CD4-positive, CD25-positive, alpha-beta regulatory T cell (primary cell): ENCODE data around the gene CDK5. TPM values are rescaled to one million over a fixed set of nuclear protein-coding genes. Genes with fewer than 3 reads are reported as not detected.

Experiments used
- ATAC-seq, 2 donors: fragments of 150-1000 bp; cut with Tn5 transposase; one replicate each; pipeline ENCODE4 v1.10.0; 2021; ENCODE audit warnings: low read depth in 2 of 2, moderate number of reproducible peaks in 2 of 2, moderate library complexity in 1 of 2
- DNase-seq, 3 donors: peaks; one replicate each; pipeline versions ENCODE4 v3.0.0 to v3.0.0-alpha.2; 2012 to 2022; ENCODE audit warnings: mixed read lengths in 1 of 3
- H3K27ac ChIP-seq: one replicate; pipeline ENCODE4 v1.7.0; 2013; ENCODE audit warnings: mild to moderate bottlenecking, low read length; ENCODE audit not compliant: insufficient read depth, poor library complexity, severe bottlenecking
- H3K27me3 ChIP-seq: one replicate; pipeline ENCODE4 v1.7.0; 2013; ENCODE audit warnings: low read length; ENCODE audit not compliant: control insufficient read depth, insufficient read depth
- H3K36me3 ChIP-seq: one replicate; pipeline ENCODE4 v1.7.0; 2013; ENCODE audit warnings: mild to moderate bottlenecking, low read length, moderate library complexity; ENCODE audit not compliant: control insufficient read depth, insufficient read depth
- H3K4me1 ChIP-seq: 2 replicates; pipeline ENCODE4 v1.7.0; 2013; ENCODE audit warnings: mild to moderate bottlenecking, low read length; ENCODE audit not compliant: insufficient read depth, control insufficient read depth, poor library complexity, severe bottlenecking
- H3K4me3 ChIP-seq: one replicate; pipeline ENCODE4 v1.7.0; 2013; ENCODE audit warnings: low read depth, mild to moderate bottlenecking, low read length, moderate library complexity
- H3K9me3 ChIP-seq, 2 experiments: 1 replicate in 1 of 2; 2 replicates in 1 of 2; pipeline ENCODE4 v1.7.0; 2013; ENCODE audit warnings: low read length in 2 of 2, mild to moderate bottlenecking in 1 of 2, moderate library complexity in 1 of 2; ENCODE audit not compliant: control insufficient read depth in 2 of 2
- H3K27ac Mint-ChIP-seq, 3 donors: one replicate each; pipeline ENCODE4 v1.8.0; 2020 to 2022; ENCODE audit warnings: mild to moderate bottlenecking in 3 of 3, mixed read lengths in 3 of 3, moderate library complexity in 2 of 3
- H3K27me3 Mint-ChIP-seq: one replicate; pipeline ENCODE4 v1.8.0; 2022; ENCODE audit warnings: mild to moderate bottlenecking, mixed read lengths
- H3K36me3 Mint-ChIP-seq: one replicate; pipeline ENCODE4 v1.8.0; 2020; ENCODE audit warnings: mixed read lengths
- H3K4me1 Mint-ChIP-seq, 4 donors: one replicate each; pipeline ENCODE4 v1.8.0; 2020 to 2022; ENCODE audit warnings: mixed read lengths in 4 of 4, mild to moderate bottlenecking in 1 of 4
- H3K4me3 Mint-ChIP-seq, 4 donors: one replicate each; pipeline ENCODE4 v1.8.0; 2020 to 2022; ENCODE audit warnings: mild to moderate bottlenecking in 4 of 4, mixed read lengths in 4 of 4, moderate library complexity in 3 of 4
- H3K9me3 Mint-ChIP-seq, 7 donors: one replicate each; pipeline ENCODE4 v1.8.0; 2020 to 2022; ENCODE audit warnings: mixed read lengths in 7 of 7, mild to moderate bottlenecking in 3 of 7, moderate library complexity in 2 of 7
- polyA plus RNA-seq, 4 donors: library from polyadenylated mRNA; unstranded; fragments of 300-500 nt; fragmentation: Illumina TruSeq; gene quantifications; one replicate each; pipeline ENCODE4 v1.2.3, GENCODE V29; 2021
- total RNA-seq: library from RNA; stranded (reverse); gene quantifications from one replicate; pipeline ENCODE4 v1.2.3, GENCODE V29; 2022

CDK5 gene
- total and polyA plus RNA-seq, 5 donors from 2014 or later: 7.6 to 20.7 (median 16.1) TPM

DNA sequence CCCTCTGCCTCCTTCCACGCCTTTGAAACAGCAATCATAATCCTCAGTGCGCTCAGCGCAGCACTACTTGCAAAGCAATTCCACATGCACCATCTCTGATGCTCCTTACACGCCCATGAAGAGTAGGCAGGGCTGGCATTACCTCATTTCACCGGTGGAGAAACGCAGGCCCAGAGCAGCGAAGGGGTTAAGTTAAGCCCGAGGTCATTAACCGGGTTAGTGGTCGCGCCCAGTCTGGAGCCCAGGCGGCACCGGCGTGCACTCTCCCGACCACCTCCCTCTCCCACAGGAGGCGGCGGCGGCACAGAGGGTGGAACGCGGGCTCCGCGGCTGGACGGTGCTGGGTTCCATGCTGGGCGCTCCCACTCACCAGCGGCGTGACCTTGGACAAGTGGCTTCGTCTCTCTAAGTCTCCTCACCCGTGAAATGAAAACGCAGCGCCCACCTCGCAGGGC, 22.4 kb upstream of the CDK5 start:
- peak in 1 of 3 donors; percentile 30 for DNase-seq
- H3K36me3 Mint-ChIP-seq: no peaks in the 10 kb centered on the region

DNA sequence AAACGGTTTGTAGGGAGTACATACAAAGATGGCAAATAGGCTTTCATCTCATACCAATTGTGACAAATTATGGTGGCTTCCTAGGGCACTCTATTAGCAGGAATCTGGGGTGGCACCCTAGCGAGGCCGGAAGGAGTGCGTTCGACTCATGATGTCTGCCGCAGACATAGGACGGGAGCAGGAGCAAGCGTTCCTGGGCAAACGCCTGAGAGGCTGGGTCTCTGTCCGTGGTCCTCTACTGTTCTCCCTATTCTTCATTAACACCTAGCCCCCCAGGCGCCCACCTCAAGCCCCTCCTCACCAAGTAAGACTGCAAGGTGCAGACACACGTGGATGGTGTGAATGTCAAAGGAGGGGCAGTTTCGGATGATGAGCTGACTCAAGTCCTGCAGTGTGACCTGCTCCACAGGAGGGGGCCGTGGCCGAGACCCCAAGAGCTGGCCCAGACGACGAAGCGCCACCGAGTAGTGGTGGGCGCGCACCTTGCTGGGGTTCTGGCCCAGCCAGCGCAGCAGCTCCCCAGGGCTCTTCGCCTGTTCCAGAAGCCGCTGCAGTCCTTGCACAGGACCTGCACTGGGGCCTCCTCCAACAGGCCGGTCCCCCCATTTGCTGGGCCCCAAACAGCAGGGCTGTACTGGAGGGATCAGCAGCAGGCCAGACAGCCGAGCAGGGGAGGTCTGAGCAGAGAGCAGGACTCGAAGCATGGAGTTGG, 21.7 kb upstream of the CDK5 start:
- peak overlapping the region; percentile 49 for H3K27ac ChIP-seq
- no peak for ATAC-seq
- peaks cover 43% of the 10 kb centered on the region for H3K4me1 ChIP-seq
- no peak for DNase-seq
- H3K27me3 ChIP-seq: peaks cover 3% of the 10 kb centered on the region
- Mint-ChIP-seq H3K9me3 (no peaks in the 10 kb centered on the region), H3K27ac (peak overlapping the region; percentile 79 to 85 (median 81)), H3K27me3 (no peaks in the 10 kb centered on the region), H3K4me1 (peaks cover 0 to 41% (median 13%) of the 10 kb centered on the region in 4 donors), H3K36me3 (no peaks in the 10 kb centered on the region), H3K4me3 (peak overlapping the region; percentile 70 to 88 (median 85))
- H3K9me3 ChIP-seq: no peaks in the 10 kb centered on the region
- H3K36me3 ChIP-seq: peaks cover 14% of the 10 kb centered on the region
- peak overlapping the region; percentile 77 for H3K4me3 ChIP-seq

More for the DNA sequence above, 22.4 kb upstream of the CDK5 start:
- Histone ChIP-seq H3K4me3 (peak overlapping the region; percentile 77), H3K9me3 (no peaks in the 10 kb centered on the region), H3K4me1 (peaks cover 43% of the 10 kb centered on the region), H3K27ac (peak overlapping the region; percentile 85), H3K36me3 (peaks cover 7% of the 10 kb centered on the region), H3K27me3 (peaks cover 7% of the 10 kb centered on the region)
- peak; percentile 0 to 3 for ATAC-seq
- peaks cover 4% of the 10 kb centered on the region for H3K27me3 Mint-ChIP-seq
- peaks cover 4 to 47% (median 17%) of the 10 kb centered on the region in 4 donors for H3K4me1 Mint-ChIP-seq
- H3K27ac Mint-ChIP-seq: peak overlapping the region; percentile 56 to 95 (median 85)
- peak overlapping the region; percentile 70 to 97 (median 88) for H3K4me3 Mint-ChIP-seq
- peaks cover 0 to 2% (median 0%) of the 10 kb centered on the region in 7 donors for H3K9me3 Mint-ChIP-seq

DNA sequence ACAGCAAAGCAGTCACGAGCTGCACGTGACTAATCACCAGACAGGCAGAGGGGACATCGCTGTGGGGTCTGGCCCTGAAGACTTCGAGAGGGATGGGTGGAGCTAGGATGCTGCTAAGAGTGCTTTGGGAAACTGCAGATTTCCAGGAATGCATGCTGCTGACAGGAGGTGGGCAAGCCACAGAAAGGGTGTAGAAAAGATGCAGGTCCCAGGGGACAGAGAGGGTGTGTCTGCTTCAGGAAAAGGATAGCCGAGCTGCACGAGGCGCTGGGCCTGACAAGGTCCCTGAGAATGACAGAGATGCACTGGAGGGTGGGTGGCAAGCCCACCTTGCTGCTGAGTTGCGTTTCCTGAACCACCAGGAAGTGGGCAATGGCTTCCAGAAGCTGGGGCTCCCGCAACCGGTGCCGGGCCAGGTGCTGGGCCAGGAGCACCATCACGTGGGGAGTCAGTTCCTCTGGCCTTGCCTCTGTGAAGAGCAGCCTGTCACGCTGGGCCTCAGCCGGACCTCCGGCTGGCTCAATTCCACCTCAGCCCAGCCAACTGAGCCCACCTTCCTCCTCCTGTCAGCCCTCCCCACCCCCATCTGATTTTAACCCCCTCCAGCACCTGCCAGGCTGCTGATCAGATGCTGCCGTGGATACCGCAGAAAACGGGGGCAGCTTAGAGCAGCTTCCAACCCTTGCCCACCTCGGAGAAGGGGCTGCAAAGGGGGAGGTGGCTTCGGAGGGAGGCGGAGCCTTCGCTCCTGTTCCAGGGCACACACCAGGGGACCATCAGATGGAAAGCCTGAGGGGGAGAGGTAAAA, 20.7 kb upstream of the CDK5 start:
- H3K27me3 Mint-ChIP-seq: no peaks in the 10 kb centered on the region
- peaks cover 0 to 34% (median 9%) of the 10 kb centered on the region in 4 donors for H3K4me1 Mint-ChIP-seq
- H3K36me3 Mint-ChIP-seq: no peaks in the 10 kb centered on the region
- no peaks in the 10 kb centered on the region for H3K9me3 Mint-ChIP-seq
- H3K4me3 Mint-ChIP-seq: peak overlapping the region; percentile 66 to 88 (median 68)
- DNase-seq: no peak
- H3K36me3 ChIP-seq: peaks cover 17% of the 10 kb centered on the region
- H3K4me1 ChIP-seq: peaks cover 37% of the 10 kb centered on the region
- H3K27ac ChIP-seq: no peak overlapping the region
- ATAC-seq: no peak
- H3K27ac Mint-ChIP-seq: peak overlapping the region; percentile 72 to 94 (median 86)
- H3K4me3 ChIP-seq: no peak overlapping the region
- no peaks in the 10 kb centered on the region for H3K9me3 ChIP-seq
- no peaks in the 10 kb centered on the region for H3K27me3 ChIP-seq

DNA sequence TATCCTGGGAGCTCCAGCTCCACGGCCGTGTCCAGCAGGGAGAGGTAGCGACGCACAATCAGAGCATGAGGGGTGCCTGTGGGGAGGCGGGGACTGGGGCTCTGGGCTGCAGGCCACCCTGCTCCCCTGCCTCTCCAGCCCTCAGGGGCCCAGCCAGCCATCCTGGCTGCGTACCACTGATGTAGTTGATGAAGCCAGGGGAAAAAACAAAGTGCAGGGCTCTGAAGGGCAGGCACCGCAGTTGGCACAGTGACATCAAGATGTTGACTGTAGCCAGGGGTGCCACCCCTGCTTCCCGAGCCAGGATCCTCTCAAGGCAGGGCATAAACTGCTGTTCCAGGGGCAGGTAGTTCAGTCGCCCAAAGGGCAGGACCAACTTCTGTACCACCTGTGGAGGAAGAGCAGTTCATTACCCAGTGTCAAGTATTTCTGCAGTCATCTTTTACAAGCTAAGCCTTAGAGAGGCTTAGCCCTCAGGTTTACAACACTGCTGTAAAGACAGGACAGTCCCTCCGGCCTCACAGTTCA, 20.1 kb upstream of the CDK5 start:
- H3K4me3 ChIP-seq: no peak overlapping the region
- Mint-ChIP-seq H3K27me3 (no peaks in the 10 kb centered on the region), H3K9me3 (no peaks in the 10 kb centered on the region), H3K36me3 (no peaks in the 10 kb centered on the region), H3K4me3 (peak overlapping the region in 3 of 4 donors; percentile 63 to 70 (median 67)), H3K27ac (peak overlapping the region in 2 of 3 donors; percentile 72 to 86), H3K4me1 (peaks cover 0 to 31% (median 6%) of the 10 kb centered on the region in 4 donors)
- peaks cover 33% of the 10 kb centered on the region for H3K4me1 ChIP-seq
- H3K36me3 ChIP-seq: peaks cover 17% of the 10 kb centered on the region
- no peak overlapping the region for H3K27ac ChIP-seq
- no peaks in the 10 kb centered on the region for H3K9me3 ChIP-seq
- H3K27me3 ChIP-seq: no peaks in the 10 kb centered on the region
- DNase-seq (no peak), ATAC-seq (no peak)

DNA sequence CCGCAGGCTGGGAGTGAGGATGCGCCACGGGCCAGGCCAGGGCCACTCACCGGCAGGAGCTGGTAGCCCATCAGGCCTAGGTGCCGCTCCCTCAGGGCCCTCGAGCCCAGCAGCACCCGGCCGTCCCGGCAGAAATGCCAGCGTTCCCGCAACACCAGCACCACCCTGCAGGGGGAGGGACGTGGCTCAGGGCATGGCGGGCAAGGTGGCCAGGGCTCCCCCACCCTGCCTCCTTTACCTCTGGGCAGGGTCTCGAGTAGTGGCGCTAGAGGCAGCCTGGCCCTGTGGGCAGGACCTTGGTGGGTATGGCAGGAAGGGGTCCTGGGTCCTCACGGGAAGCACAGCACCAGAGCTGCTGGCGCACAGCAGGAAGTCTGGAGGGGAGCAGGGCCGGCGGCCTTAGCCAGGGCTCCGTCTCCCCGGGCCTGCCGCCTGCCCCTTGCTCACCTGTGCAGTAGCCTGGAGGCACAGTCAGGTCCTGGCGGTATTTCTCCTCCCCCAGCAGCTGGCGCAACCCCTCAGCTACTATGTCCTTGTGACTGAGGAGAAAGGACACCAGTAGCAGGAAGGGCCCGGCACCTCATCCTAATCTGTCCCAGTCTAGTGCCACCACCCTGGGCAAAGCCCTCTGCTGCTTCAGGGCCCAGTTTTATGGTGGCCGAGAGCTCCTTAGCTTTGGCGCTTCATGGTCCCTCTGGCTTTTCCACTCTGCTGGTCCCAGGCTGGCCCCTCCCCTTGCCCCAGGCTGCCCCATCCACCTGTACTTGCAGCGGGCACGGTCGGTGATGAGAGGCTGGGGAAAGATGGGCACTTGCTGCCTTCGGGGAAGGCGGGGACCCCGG, 19.4 kb upstream of the CDK5 start:
- Mint-ChIP-seq H3K4me1 (peaks cover 0 to 26% (median 4%) of the 10 kb centered on the region in 4 donors), H3K27ac (no peak overlapping the region), H3K4me3 (peak overlapping the region in 1 of 4 donors; percentile 40), H3K27me3 (no peaks in the 10 kb centered on the region), H3K36me3 (peaks cover 2% of the 10 kb centered on the region), H3K9me3 (no peaks in the 10 kb centered on the region)
- no peaks in the 10 kb centered on the region for H3K27me3 ChIP-seq
- H3K4me3 ChIP-seq: no peak overlapping the region
- no peaks in the 10 kb centered on the region for H3K9me3 ChIP-seq
- DNase-seq (no peak), ATAC-seq (no peak)
- peaks cover 26% of the 10 kb centered on the region for H3K4me1 ChIP-seq
- H3K36me3 ChIP-seq: peaks cover 17% of the 10 kb centered on the region
- H3K27ac ChIP-seq: no peak overlapping the region

DNA sequence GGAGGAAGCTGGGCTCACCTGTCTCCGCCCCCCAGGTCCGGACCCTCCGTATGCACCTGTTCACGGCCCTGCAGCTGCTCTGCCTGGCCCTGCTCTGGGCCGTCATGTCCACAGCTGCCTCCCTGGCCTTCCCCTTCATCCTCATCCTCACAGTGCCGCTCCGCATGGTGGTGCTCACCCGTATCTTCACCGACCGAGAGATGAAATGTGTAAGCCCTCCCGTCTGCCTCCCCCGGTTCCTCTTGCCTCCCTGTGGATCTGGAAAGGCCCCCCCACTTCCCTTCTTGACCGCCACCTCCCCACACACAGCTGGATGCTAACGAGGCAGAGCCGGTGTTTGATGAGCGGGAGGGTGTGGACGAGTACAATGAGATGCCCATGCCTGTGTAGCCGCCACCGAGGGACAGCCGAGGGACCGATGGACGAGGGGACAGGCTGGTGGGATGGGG, 18.3 kb upstream of the CDK5 start:
- H3K4me1 ChIP-seq: peaks cover 15% of the 10 kb centered on the region
- no peaks in the 10 kb centered on the region for H3K27me3 ChIP-seq
- ATAC-seq: no peak
- Mint-ChIP-seq H3K9me3 (no peaks in the 10 kb centered on the region), H3K36me3 (peaks cover 6% of the 10 kb centered on the region), H3K27me3 (no peaks in the 10 kb centered on the region), H3K27ac (peak overlapping the region in 1 of 3 donors; percentile 32), H3K4me1 (peaks cover 0 to 22% (median 4%) of the 10 kb centered on the region in 4 donors), H3K4me3 (no peak overlapping the region)
- H3K27ac ChIP-seq: no peak overlapping the region
- no peaks in the 10 kb centered on the region for H3K9me3 ChIP-seq
- H3K36me3 ChIP-seq: peaks cover 22% of the 10 kb centered on the region
- no peak for DNase-seq
- no peak overlapping the region for H3K4me3 ChIP-seq

DNA sequence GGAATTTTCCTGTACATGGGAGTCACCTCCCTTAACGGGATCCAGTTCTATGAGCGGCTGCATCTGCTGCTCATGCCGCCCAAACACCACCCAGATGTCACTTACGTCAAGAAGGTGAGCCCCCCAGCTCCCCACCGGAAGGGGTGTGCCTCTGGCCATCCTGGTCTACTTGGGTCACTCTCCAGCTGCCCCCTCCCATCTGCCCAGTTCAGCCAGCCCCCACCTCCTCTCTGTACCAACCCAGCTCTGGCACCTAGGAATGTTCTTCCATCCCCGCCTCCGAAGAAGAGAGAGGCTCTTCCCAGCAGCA, 17.9 kb upstream of the CDK5 start:
- H3K4me3 Mint-ChIP-seq: no peak overlapping the region

More for the DNA sequence above, 17.9 kb upstream of the CDK5 start:
- ATAC-seq (no peak), DNase-seq (no peak)
- no peaks in the 10 kb centered on the region for H3K9me3 Mint-ChIP-seq
- Histone ChIP-seq H3K36me3 (peaks cover 22% of the 10 kb centered on the region), H3K4me1 (peaks cover 12% of the 10 kb centered on the region), H3K27ac (no peak overlapping the region), H3K9me3 (no peaks in the 10 kb centered on the region), H3K4me3 (no peak overlapping the region), H3K27me3 (no peaks in the 10 kb centered on the region)
- peaks cover 0 to 22% (median 4%) of the 10 kb centered on the region in 4 donors for H3K4me1 Mint-ChIP-seq
- H3K27ac Mint-ChIP-seq: no peak overlapping the region
- no peaks in the 10 kb centered on the region for H3K27me3 Mint-ChIP-seq
- peaks cover 6% of the 10 kb centered on the region for H3K36me3 Mint-ChIP-seq
